NK-92 (cell line): Measurements from ENCODE around the gene ZNF699.
"Not testable (repeated sequence)": the region's sequence is repeated elsewhere in the genome, so short reads cannot be mapped to it uniquely, and the experiment has no call there.

ENCODE experiments used
- DNase-seq: peaks from one replicate; lab custom pipeline; 2025; ENCODE audit not compliant: unreplicated experiment; lab: John Stamatoyannopoulos, UW

ZNF699 gene

DNA sequence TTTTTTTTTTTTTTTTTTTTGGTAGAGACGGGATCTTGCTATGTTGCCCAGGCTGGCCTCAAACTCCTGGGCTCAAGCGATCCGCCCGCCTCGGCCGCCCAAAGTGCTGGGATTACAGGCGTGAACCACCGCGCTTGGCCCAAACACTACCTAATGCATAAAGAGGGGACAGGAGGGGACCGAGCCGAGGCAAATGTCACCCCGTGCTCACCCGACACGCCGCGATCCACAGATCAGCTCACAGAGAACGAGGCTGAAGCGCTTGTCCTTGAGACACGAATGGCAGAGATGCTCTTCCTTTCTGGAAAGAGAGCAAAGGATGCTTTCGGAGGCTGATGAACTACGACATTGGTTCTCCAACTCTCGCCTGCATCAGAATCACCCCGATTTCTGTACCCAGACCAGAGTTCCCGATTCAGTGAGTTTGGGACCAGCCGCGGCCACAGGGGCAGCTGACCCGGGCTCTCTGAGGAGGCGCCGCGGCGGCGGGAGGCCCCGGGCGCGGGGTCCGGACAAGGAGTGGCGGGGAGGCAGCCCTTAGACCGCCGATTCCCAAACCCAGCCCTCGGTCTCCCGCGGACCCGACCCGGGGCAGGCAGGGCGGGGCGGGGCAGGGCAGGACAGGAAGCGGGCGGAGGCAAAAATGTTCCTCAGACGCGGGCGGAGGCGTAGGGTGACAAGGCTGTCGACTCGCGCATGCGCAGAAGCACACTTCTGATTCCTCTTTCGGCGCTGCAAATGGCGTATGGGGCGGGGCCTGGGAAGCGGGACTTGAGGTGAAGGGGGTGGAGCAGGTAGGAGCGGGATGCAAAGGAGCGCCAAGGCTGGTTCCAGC is at the start of gene ZNF699:
TSS of gene ZNF699 (minus strand) at position 700 of the 835 bp plus-strand sequence. CDS start 4,719 bp downstream, outside the sequence.
- peak; percentile 92 for DNase-seq

- no peak for DNase-seq
Observed at GRCh38 chr19:9354651-9355050, 45.0 kb upstream of the ZNF699 start.

- no peak for DNase-seq
Observed at GRCh38 chr19:9353011-9353410, 43.4 kb upstream of the ZNF699 start.

DNA sequence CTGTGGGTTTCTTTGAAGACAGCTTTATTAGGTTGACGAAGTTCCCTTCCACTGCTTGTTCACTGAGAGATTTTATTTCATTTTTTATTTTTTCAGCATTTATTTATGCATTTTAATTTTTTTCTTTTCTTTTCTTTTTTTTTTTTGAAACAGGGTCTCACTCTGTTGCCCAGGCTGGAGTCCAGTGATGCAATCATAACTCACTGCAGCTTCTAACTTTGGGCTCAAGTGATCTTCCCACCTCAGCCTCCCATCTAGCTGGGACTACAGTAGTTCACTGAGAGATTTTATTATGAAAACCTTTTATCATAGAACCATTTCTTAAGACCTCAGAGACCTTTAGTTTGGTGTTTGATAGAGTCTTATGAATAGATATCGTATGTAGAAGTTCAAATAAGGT is 42.9 kb upstream of the ZNF699 start:
- no peak for DNase-seq

DNA sequence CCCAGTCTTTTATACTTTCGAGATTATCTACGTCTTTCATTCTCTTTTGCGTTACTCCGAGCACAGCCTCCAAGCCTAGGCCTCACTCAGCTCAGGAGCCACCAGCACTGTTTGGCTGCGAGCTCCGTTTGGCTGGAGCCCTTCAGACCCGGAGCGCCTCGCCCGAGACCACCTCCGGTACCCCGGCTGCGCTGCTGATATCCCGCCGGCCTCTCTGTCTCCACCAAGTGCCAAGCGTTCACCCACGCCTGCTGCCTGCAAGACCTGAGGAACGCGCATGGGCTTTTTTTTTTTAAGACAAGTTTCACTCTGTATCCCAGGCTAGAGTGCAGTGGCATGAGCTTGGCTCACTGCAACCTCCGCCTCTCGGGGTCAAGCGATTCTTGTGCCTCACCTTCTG is 39.0 kb upstream of the ZNF699 start:
- DNase-seq, result no peak

- no peak for DNase-seq
Observed at GRCh38 chr19:9348253-9348652, 38.6 kb upstream of the ZNF699 start.

- no peak for DNase-seq
Observed at GRCh38 chr19:9345005-9345404, 35.4 kb upstream of the ZNF699 start.

- no peak for DNase-seq
Observed at GRCh38 chr19:9342610-9343304, 33.1 kb upstream of the ZNF699 start.

GRCh38 chr19:9329999-9330398 is 20.4 kb upstream of the ZNF699 start:
- DNase-seq, result no peak

- no peak for DNase-seq
Observed at GRCh38 chr19:9324584-9324962, 14.9 kb upstream of the ZNF699 start.

- peak; percentile 67 for DNase-seq
Observed at GRCh38 chr19:9323919-9324583, 14.4 kb upstream of the ZNF699 start, which contains the start of gene ZNF559. ZNF559 (plus strand) TSS chr19:9324179; CDS start chr19:9338550, 14,371 bp downstream.

DNA sequence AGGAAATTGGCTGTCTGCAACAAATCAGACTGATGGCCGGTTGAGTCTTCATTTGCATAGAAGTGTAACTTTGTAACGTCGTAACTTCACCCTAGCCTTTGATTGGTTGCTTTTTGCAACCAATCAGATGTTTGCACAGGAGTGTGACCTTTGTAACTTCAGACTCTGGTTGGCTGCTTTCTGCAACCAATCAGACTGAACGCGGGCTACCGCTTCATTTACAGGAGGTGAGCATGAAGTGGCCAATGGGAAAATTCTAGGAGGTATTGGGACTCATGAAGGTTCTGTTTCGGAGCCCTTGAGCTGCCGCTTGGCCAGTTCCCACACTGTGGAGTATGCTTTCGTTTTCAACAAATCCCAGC is 13.9 kb upstream of the ZNF699 start:
- no peak for DNase-seq

DNA sequence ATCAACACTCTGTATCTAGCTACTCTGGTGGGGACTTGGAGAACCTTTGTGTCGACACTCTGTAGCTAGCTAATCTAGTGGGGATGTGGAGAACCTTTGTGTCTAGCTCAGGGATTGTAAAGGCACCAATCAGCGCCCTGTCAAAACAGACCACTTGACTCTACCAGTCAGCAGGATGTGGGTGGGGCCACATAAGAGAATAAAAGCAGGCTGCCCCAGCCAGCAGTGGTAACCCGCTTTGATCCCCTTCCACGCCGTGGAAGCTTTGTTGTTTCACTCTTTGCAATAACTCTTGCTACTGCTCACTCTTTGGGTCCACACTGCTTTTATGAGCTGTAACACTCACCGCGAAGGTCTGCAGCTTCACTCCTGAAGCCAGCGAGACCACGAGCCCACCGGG is 12.6 kb upstream of the ZNF699 start:
- not testable (repeated sequence) for DNase-seq

- not testable (repeated sequence) for DNase-seq
Observed at GRCh38 chr19:9321756-9322155, 12.1 kb upstream of the ZNF699 start.

- no peak for DNase-seq
Observed at GRCh38 chr19:9321338-9321737, 11.7 kb upstream of the ZNF699 start.

DNA sequence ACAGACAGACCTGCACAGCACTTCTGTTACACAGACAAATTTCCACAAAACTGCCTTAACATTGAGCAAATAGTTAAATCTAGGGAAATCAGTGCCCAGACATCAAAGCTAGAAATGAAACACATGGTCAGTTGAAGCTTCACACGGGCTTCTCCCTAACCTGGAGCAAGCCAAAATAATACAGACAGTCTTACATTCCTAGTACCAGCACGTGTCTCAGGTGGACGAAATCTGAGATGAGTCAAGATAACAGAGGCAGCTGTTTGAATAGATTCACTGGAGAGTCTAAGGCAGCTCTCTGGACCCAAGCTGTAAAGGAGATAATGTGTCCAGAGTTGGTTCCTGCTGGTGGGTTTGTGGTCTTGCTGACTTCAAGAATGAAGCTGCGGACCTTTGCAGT is 4.1 kb upstream of the ZNF699 start:
- no peak for DNase-seq

DNA sequence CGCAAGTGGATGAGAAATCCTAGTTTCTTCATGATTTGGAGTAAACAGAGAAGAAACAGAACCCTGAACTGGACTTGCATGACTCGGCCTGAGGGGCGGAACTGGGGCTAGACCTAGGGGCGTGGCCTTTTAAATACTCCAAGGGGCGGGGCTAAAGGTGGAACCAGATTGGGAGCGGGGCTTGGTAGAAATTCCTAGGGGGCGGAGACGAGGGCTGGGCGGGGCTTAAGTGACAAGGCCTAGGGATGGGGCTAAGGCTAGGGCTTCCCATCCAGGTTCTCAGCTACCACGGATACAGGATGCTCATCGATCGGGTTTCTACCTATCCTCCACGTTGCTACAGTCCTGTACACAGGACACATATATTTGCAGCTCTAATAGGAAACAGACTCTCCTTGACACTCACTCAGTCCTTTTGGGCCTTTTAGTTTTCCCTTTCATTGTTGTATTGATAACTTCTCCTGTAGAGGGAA is 372 bp upstream of the ZNF699 start:
- peak; percentile 39 for DNase-seq

DNA sequence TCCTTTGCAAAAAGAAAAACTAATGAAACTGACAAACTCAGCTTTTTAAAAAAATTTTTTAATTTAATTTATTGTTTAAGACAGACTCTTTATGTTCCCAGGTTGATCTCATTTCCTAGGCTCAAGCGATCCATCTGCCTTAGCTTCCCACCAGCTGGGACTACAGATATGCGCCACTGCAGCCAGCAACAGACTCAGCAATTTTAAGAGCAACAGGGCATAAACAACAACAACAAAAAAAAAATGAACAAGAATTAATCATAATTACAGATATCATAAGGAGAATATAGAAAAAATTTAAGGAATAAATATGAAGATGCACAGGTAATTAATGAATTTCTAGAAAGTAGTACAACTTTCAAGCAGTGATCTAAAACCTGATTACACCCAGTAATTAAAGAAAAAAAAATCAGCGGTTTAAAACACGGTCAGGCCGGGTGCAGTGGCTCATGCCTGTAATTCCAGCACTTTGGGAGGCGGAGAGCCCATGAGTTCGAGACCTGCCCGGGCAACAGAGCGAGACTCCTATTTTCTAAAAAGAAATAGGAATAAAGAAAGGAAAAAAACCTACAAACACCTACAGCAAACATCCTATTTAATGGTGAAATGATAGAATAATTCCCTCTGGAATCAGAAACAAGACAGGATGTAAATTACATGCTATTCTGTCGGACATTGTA is 1.4 kb downstream of the ZNF699 start:
- DNase-seq, result no peak

- no peak for DNase-seq
Observed at GRCh38 chr19:9306443-9306842, 3.2 kb downstream of the ZNF699 start.

DNA sequence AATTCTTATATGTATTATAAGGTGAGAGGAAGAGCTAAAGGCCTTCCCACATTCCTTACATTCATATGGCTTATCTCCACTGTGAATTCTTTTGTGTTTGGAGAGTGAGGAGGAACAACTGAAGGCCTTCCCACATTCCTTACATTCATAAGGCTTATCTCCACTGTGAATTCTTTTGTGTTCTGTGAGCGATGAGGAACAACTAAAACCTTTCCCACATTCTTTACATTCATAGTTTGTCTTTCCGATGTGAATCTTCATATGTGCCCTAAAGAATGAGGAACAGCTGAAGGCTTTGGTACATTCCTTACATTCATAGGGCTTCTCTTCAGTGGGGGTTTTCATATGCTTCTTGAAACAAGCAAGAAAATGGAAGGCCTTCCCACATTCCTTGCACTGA is 13.3 kb downstream of the ZNF699 start:
- no peak for DNase-seq

DNA sequence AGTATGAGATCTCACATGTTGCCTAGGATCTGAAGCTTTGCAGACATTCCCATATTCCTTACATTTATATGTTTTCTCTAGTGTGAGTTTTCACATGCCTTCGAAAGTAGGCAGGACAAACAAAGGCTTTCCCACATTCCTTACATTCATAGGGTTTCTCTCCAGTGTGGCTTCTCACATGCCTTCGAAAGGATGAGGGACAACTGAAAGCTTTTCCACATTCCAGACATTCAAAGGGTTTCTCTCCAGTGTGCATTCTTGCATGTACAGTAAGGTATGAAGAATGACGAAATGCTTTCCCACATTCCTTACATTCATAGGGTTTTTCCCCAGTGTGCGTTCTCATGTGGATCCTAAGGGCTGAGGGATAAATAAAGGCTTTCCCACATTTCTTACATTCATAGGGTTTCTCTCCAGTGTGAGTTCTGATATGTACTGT is 14.2 kb downstream of the ZNF699 start:
- no peak for DNase-seq
